HG02852 (cell line): ENCODE measurements around the gene PRPF40A.
"Not testable (repeated sequence)": the region's sequence is repeated elsewhere in the genome, so short reads cannot be mapped to it uniquely, and the experiment has no call there.

Experiments
- ATAC-seq: cut with Tn5 transposase; IDR thresholded peaks from one replicate; pipeline ENCODE4 v1.9.1; 2021; ENCODE audit warnings: mild to moderate bottlenecking, moderate library complexity; ENCODE audit not compliant: unreplicated experiment

The PRPF40A gene

DNA sequence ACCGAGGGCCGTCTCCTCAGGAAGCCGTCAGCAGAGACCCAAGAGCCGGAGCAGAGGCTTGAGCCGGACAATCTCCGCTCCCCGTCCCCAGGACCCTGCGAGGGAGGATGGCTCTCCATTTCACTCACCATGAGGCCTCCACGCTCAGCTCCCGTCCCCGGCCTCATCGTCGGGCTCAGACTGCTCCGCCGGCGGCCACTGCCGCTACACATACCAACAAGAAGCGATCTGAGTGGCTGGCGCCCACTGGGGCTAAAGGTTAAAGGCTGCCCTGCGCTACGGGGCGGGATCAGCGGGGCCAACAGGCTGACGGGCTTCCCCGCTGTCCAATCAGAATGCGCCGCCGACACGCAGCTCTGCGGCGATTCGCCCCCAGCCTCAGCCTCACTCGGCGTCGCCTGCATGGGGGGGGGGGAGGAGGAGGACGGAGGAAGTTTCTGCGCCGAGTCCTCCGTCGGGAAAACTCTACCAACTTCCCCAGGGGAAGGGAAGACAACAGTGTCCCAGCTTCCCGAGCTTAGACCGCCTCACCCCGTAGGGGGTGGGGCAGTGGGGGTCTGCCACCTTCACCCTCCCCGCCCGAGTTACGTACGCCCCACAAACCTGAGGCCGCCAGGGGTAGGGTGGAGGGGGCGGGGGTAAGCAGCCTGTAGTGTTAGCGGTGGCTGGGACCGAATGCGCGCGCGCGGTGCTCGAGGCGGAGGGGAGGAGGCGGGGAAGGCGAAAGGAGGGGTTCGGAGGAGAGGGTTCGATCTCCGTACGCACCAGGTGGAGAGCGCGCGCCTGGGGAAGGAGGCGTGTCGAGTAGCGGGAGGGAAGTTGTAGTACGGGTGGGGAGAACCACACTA is at the start of gene PRPF40A:
Gene PRPF40A (minus strand): TSS at position 234 of the 848 bp plus-strand sequence. CDS start 22 bp downstream, at position 212.
- peak; percentile 61 for ATAC-seq

DNA sequence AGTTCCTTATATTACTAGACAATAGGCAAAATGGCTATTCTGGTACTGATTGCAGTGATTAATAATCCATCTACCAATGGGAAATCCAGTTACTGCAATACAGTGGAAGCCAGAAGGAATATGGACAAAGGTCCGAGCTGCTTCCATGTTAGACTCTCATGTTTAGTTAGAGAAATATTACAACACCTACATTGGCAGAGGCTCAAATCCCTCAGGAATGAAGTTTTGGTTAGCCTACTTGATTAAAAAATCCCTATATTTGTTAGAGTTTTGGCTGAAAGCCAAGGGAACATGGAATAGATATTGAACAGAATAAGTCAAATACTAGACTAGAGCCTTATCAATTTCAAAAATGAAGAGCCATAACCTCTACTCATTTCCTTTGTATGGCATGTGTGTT is 49.7 kb upstream of the PRPF40A start:
- ATAC-seq, result no peak

DNA sequence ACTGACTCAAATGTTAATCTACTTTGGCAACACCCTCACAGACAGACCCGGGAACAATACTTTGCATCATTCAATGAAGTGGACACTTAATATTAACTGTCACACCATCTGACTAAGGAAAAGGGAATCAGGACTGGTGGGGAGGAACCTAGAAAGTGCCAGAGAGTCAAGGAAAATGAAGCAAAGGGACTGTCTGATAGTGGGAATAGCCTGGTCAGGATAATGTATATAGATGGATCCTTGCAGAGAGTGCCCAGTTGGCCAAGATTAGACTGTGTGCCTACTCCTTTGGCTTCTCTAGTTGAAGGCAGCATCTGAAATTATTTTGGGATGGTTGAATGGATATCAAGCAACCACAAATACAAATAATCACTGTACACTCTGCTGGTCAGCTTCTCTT is 46.4 kb upstream of the PRPF40A start:
- ATAC-seq, result no peak

DNA sequence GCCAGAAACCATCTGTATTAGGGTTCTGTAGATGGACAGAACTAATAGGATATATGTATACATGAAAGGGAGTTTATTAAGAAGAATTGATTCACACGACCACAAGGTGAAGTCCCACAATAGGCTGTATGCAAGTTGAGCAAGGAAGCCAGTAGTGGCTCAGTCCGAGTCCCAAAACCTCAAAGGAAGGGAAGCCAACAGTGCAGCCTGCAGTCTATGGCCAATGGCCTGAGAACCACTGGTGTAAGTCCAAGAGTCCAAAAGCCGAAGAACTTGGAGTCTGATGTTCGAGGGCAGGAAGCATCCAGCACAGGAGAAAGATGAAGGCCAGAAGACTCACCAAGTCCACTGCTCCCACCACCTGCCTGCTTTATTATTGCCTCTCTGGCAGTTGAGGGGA is 45.9 kb upstream of the PRPF40A start:
- not testable (repeated sequence) for ATAC-seq

DNA sequence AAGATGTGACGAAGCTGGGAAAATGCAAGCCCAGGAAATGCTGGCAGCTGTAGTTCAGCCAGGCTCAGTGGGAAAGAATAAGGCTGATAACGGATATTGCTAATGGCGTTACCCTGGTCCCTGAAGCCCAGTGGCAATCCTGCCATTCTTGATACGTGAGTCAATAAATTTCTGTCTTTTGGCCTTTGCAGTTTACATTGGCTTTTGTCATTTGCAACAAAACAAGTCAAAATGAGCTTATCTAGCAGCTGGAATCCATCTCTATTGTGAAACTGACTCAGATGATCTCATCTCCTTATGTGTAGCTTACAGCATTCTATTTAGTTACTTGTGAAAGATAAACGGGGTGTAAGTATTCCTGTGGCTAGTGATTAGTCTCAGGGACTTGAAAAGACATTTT is 44.9 kb upstream of the PRPF40A start:
- no peak for ATAC-seq

DNA sequence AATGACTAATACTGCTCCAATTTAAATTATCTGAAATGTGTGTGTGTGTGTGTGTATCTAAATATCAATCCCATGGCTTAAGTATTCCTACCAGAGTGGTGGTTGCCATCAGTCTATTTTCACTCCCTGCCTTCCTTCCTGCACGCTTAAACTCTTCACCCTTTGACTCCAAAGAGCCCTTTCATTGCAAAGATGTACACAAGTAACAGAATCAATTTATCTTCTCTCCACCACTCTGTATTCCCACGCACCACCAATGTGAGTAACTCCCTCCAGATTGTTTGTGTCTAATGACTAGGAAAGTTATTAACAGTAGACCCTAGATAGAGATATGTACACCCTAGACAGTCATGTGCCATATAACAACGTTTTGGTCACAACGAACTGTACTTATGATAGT is 44.0 kb upstream of the PRPF40A start:
- ATAC-seq, result no peak

DNA sequence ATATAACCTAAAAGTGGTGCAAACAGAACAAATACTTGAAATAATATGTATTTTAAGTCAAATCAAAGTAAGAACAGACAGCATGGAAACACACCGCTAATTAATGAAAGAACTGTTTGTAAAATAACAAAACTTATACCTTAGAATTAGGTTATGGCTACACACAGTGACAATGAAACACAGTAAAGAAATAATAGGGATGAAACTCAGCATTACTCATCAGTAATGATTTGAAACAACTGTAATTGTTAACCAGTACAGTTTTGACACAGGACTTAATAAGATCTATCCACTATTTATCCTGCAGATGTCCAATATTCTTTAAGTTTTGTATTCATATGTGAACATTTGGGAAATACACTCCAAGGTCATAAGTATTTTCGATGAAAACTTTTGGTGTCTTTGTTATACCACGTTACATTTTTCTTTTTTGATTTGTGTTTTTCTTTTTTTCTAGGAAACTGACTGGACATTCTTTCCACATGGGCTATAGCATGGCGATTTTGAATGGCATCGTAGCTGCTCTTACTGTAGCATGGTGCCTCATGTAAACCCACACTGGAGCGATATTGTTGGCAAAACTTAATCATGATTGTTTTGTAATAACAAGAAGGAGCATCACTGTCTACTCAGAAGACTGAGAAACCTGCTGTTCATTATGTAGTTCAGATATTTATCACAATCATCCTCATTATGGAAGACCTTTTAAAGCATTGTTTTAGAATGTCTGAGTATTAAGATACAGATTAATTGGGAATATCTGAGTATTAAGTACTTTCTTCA is 42.2 kb upstream of the PRPF40A start:
- ATAC-seq, result no peak

DNA sequence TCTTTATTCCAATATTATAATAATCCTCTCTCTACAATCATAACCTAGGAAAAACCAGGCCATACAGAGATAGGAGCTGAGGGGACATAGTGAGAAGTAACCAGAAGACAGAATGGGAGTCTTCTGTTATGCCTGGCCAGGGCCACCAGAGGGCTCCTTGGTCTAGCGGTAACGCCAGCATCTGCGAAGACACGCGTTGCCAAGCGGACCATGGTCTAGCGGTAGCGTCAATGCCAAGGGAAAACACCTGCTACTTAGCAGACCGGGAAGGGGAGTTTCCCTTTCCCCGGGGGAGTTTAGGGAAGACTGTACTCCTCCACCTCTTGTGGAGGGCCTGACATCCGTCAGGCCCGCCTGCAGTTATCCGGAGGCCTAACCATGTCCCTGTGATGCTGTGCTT is 37.8 kb upstream of the PRPF40A start:
- no peak for ATAC-seq

DNA sequence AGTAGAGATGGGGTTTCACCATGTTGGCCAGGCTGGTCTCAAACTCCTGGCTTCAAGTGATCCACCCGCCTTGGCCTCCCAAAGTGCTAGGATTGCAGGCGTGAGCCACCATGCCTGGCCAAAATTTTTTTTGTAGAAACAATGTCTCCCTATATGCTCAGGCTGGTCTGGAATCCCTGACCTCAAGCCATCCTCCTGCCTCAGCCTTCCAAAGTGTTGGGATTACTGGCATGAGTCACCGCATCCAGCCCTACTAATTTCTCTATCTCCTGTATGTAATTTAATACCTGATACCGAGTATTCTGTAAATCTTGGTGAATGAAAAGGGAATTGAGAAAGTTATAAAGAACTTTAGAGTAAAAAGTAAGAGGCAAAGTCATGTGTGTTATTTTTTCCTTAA is 30.5 kb upstream of the PRPF40A start:
- ATAC-seq, result not testable (repeated sequence)

DNA sequence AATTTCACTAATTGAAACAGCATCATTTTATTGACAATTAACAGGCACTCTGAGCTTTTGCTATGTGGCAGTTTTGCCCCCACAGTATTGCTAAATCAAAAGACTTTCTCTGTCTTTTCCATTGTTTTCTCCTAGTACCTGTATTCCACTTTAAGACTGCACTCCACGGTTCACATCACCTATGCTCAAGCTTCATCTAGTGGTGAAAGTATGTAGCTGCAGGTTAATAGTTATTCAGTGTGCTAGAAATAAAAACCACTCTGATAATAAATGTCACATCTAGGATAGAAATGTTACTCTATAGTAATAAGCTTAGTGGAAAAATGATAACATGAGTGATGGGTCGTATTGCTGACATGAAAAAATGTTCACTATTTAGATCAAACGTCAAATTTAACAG is 25.7 kb upstream of the PRPF40A start:
- peak; percentile 66 for ATAC-seq

DNA sequence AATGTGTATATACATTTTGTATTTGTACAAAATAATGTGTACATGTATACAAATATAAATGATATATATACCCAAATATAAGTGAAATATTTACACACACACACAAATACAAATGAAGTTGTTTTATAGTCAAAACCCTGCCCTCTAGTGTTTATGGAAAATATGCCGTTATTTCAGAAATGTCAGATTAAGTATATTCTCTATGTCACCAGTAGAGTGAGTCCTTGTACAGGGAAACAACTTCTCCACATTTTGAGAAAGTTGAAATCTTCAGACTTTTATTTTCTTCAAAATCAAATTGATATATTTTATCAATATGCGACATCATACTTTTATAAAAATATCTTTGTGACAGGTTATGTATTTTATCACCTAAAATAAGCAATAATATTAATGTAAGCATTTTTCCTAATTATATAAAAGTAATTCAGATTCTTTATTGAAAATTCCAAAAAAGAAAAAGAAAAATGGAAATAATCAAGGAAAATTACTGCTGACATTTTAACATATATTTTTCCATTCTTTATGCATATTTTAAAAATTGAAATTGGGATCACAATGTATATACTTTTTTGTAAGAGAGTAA is 23.6 kb upstream of the PRPF40A start:
- ATAC-seq, result no peak

DNA sequence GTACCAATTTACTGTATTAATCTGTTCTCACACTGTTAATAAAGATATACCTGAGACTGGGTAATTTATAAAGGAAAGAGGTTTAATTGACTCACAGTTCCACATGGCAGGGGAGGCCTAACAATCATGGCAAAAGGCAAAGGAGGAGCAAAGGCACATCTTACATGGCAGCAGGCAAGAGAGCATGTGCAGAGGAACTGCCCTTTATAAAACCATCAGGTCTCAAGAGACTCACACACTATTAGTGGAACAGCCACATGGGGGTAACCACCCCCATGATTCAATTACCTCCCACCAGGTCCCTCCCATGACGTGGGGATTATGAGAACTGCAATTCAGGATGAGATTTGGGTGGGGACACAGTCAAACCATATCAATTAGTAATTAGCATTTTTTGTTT is 22.4 kb upstream of the PRPF40A start:
- ATAC-seq, result not testable (repeated sequence)

DNA sequence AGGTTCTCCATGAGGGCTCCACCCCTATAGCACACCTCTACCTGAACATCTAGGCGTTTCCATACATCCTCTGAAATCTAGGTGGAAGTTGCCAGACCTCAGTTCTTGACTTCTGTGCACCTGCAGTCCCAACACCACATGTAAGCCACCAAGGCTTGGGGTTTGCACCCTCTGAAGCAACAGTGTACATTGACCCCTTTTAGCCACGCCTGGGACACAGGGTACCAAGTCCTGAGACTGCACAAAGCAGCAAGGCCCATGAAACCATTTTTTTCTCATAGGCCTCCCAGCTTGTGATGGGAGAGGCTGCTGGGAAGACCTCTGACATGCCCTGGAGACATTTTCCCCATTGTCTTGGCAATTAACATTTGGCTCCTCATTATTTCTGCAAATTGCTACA is 21.2 kb upstream of the PRPF40A start:
- no peak for ATAC-seq

DNA sequence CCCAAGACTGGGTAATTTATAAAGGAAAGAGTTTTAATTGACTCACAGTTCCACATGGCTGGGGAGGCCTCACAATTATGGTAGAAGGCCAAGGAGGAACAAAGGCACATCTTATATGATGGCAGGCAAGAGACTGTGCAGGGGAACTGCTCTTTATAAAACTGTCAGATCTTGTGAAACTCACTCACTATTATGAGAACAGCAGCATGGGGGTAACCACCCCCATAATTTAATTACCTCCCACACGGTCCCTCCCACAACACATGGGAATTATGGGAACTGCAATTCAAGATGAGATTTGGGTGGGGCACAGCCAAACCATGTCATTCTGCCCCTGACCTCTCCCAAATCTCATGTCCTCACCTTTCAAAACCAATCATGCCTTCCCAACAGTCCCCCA is 20.2 kb upstream of the PRPF40A start:
- ATAC-seq, result not testable (repeated sequence)

DNA sequence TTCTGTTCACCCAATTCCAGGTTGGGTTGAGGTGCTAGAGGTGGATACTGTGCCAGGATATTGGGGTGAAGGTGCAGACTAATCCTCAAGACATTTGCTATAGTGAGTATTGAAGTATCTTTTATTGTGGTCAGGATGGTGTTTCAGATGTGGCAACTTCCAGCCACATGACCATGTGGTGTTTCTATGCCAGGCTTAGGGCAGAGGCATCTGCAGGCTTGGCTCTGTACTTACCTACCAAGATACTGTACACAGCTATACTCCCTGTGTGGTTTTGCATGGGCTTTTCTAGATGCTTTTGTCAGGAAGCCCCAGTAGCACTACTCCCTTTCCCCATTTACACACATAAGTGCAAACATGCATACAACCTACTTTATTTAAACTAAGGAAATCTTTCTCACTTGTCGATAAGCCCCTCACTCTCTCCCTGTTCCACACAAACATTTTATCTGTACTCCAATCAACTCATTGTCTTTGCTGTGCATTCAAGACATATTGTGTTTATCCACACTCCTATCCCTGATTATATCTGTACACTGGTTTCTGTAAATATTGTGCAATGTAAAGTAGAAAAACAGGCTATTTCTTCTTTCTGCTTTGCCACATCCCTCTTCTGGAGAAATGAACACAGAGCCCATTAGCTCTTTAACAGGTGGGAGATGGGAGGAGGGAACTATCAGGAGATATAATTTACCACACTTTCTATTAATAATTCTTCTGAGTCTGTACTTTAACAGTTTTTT is 13.5 kb upstream of the PRPF40A start:
- peak; percentile 82 for ATAC-seq

DNA sequence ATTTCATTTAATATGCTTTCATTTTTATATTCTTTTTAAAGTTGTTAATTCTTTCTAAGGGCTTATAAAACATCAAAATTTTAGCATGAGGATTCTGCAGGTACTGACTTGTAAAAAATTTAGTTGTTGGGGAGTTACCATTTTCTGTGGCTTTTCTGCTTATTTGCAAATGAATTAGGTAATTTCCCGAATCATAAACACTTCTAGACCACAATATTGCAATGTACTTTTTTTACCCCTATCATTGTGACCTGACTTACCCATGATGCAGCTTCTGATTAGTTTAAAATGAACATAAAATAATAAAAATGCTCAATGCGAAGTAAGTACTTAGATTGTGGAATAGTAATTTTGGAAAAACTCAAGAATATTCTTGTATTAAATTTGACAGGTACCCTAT is 12.6 kb upstream of the PRPF40A start:
- ATAC-seq, result no peak

DNA sequence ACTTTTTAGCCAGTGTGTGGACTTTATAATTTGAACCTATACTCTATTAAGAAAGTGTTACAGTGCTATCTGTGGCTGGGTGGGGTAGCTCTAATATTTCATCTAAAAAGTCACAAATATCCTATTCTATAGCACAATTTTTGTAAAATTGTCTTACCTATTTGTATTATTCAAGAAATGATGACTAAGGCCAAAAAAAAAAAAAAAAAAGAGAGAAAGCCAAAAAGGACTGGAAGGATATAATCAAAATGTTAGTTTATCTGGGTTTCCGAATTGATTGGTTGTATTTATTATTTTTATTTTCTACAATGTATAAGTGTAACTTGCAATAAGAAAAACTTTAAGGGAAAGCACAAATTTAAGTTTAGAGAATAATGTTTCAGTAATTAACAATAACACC is 6.7 kb upstream of the PRPF40A start:
- ATAC-seq, result no peak

DNA sequence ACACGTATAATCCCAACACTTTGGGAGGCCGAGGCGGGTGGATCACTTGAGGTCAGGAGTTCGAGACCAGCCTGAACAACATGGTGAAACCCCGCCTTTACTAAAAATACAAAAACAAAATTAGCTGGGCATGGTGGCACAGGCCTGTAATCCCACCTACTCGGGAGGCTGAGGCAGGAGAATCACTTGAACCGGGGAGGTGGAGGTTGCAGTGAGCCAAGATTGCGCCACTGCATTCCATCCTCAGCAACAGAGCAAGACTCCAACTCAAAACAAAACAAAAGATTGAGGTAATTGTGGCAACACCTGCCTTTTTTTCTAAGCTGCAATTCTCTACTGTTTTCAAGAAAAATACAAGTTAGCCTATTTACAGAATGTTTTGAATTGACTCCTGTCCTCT is 5.4 kb upstream of the PRPF40A start:
- ATAC-seq, result not testable (repeated sequence)

DNA sequence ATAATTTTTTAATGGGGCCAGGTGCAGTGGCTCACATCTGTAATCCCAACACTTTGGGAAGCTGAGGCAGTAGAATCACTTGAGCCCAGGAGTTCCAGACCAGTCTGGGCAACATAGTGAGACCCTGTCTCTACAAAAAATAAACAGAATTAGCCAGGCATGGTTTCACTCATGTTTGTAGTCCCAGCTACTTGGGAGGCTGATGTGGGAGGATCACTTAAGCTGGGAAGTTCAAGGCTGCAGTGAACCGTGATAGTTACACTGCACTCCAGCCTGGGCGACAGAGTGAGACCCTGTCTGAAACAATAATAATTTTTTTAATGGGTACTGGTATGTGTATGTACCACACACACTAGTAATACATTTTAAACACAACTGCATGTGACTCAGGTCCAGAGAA is 3.5 kb upstream of the PRPF40A start:
- no peak for ATAC-seq

DNA sequence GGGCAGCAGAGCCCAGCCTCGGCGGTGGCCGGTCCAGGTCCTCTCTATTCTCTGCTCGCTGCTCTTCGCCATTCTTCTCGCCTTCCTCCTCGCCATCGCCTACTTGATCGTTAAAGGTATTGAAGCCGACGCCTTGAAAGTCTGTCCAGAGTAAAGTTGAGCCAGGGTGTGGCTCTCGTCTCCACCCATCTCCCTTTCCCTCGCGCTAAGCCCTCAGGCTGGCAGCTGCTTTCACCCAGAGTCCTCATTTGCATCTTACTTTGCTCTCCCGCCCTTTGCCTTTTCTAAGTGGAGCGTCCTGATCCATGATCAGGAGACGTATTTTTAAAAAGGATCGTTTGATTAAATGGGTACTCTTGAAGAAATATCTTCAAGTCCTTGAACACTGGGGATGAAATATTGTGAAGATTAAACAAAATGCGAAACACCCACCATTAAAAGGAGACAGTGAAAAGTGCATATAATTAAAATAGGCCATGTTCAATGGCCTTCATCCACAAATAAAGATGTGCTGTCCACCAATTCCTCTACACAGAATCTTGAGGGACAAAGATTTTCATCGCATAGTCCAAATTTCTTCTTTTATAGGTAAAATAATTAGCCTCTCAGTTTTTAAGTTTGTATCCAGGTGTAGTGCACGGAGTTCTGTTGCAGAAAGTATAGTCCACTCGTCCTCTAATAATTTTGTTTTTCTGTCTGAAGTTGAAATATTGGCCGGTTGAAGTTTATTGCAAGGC is 1.8 kb upstream of the PRPF40A start:
- ATAC-seq, result peak; percentile 14
